H1 (cell line): Measurements from ENCODE around the gene STT3A. TPM values are rescaled to one million over a fixed set of nuclear protein-coding genes. Genes with fewer than 3 reads are reported as not detected.

Experiments used
- CTCF ChIA-PET: fragments of 300-600 bp; sonication (Branson Sonifier 250); formaldehyde crosslinking; loops from one replicate; lab custom pipeline; 2021; ENCODE audit not compliant: partially characterized antibody; lab: Charles Lee
- POLR2A ChIA-PET: fragments of 300-600 bp; sonication (Branson Sonifier 250); formaldehyde crosslinking; loops from one replicate; lab custom pipeline; 2021; ENCODE audit warnings: inconsistent platforms; ENCODE audit not compliant: partially characterized antibody; lab: Charles Lee
- DNase-seq, 2 experiments: peaks; one replicate each; pipeline versions ENCODE4 v3.0.0 to v3.0.0-alpha.2; 2010 to 2022; ENCODE audit warnings: low spot score in 2 of 2, low read depth in 1 of 2, mixed read lengths in 1 of 2
- FAIRE-seq: peaks from 2 replicates; lab custom pipeline; 2011; peaks lifted over from hg19 to GRCh38; lab: Jason Lieb, UNC
- H2AFZ ChIP-seq: 2 replicates; pipeline ENCODE4 v1.8.1; 2012; ENCODE audit warnings: low read length, inconsistent platforms
- H2AK5ac ChIP-seq: 2 replicates; pipeline ENCODE4 v1.6.1; 2013; ENCODE audit warnings: low read depth, low read length
- H2BK120ac ChIP-seq: replicated peaks from 2 replicates; pipeline ENCODE3; 2013; ENCODE audit warnings: low read depth, low read length, inconsistent platforms
- H2BK12ac ChIP-seq: 2 replicates; pipeline ENCODE4 v1.6.1; 2013; ENCODE audit warnings: low read depth, low read length
- H2BK15ac ChIP-seq: 2 replicates; pipeline ENCODE4 v1.6.1; 2013; ENCODE audit warnings: low read length
- H2BK20ac ChIP-seq: 2 replicates; pipeline ENCODE4 v1.6.1; 2013; ENCODE audit warnings: low read length
- H2BK5ac ChIP-seq: 2 replicates; pipeline ENCODE4 v1.6.1; 2013; ENCODE audit warnings: low read depth, low read length
- H3K14ac ChIP-seq: 2 replicates; pipeline ENCODE4 v1.6.1; 2013; ENCODE audit warnings: inconsistent platforms; ENCODE audit not compliant: insufficient read length
- H3K18ac ChIP-seq: 2 replicates; pipeline ENCODE4 v1.6.1; 2013; ENCODE audit warnings: low read length; ENCODE audit errors: extremely low read depth
- H3K23ac ChIP-seq: 2 replicates; pipeline ENCODE4 v1.6.1; 2013; ENCODE audit warnings: inconsistent platforms; ENCODE audit not compliant: insufficient read length
- H3K23me2 ChIP-seq: 2 replicates; pipeline ENCODE4 v1.6.1; 2013; ENCODE audit warnings: low read depth, low read length
- H3K27ac ChIP-seq: 2 replicates; pipeline ENCODE4 v1.6.1; 2011; ENCODE audit warnings: low read depth, low read length, inconsistent platforms
- H3K27me3 ChIP-seq, 4 experiments: replicated peaks in 1 of 4; 1 replicate in 1 of 4; 2 replicates in 3 of 4; pipeline versions ENCODE4 v1.6.1 to v1.8.1; 2011 to 2013; ENCODE audit warnings: low read length in 3 of 4, mild to moderate bottlenecking in 3 of 4, inconsistent platforms in 2 of 4, mixed read lengths in 2 of 4, moderate library complexity in 1 of 4; ENCODE audit not compliant: control insufficient read depth in 3 of 4, insufficient read depth in 3 of 4; ENCODE audit errors: extremely low read depth in 1 of 4
- H3K36me3 ChIP-seq, 4 experiments: 2 replicates each; pipeline versions ENCODE4 v1.6.1 to v1.8.1; 2011 to 2013; ENCODE audit warnings: mild to moderate bottlenecking in 4 of 4, low read length in 3 of 4, moderate library complexity in 2 of 4, control low read depth in 1 of 4, inconsistent platforms in 1 of 4; ENCODE audit not compliant: insufficient read depth in 4 of 4, control insufficient read depth in 2 of 4
- H3K4ac ChIP-seq: replicated peaks from 2 replicates; pipeline ENCODE3; 2013; ENCODE audit warnings: low read length, low read depth, mixed read lengths, inconsistent platforms; ENCODE audit not compliant: insufficient read length
- H3K4me1 ChIP-seq, 4 experiments: replicated peaks in 1 of 4; 1 replicate in 1 of 4; 2 replicates in 3 of 4; pipeline versions ENCODE4 v1.6.1 to v1.8.1; 2011 to 2013; ENCODE audit warnings: low read length in 3 of 4, inconsistent platforms in 2 of 4, mixed read lengths in 1 of 4; ENCODE audit not compliant: insufficient read depth in 4 of 4, control insufficient read depth in 3 of 4
- H3K4me2 ChIP-seq, 2 experiments: 2 replicates each; pipeline versions ENCODE4 v1.6.1 to v1.8.1; 2011 to 2013; ENCODE audit warnings: low read depth in 2 of 2, low read length in 2 of 2, control low read depth in 1 of 2, inconsistent platforms in 1 of 2, mild to moderate bottlenecking in 1 of 2; ENCODE audit not compliant: insufficient read depth in 1 of 2
- H3K4me3 ChIP-seq, 4 experiments: fragments of 200-600, 300-600 bp in 1 of 4; sonication (generic), shearing (Covaris generic), sonication (Bioruptor Twin) in 1 of 4; 2 replicates each; pipeline versions ENCODE4 v1.5.1 to v1.8.1; 2011 to 2016; ENCODE audit warnings: low read length in 4 of 4, low read depth in 3 of 4, control low read depth in 2 of 4, inconsistent platforms in 2 of 4, mild to moderate bottlenecking in 2 of 4, mixed read lengths in 1 of 4, moderate library complexity in 1 of 4; ENCODE audit not compliant: insufficient read depth in 2 of 4; ENCODE audit errors: extremely low read depth in 1 of 4
- H3K56ac ChIP-seq: replicated peaks from 2 replicates; pipeline ENCODE3; 2013; ENCODE audit warnings: low read depth, mild to moderate bottlenecking, mixed read lengths, low read length, inconsistent platforms; ENCODE audit not compliant: insufficient read length
- H3K79me1 ChIP-seq: 2 replicates; pipeline ENCODE4 v1.6.1; 2013; ENCODE audit warnings: low read depth, low read length, control low read depth
- H3K79me2 ChIP-seq, 2 experiments: 2 replicates each; pipeline versions ENCODE4 v1.6.1 to v1.8.1; 2012 to 2013; ENCODE audit warnings: low read length in 2 of 2, mild to moderate bottlenecking in 2 of 2, inconsistent platforms in 1 of 2; ENCODE audit not compliant: insufficient read depth in 2 of 2, control insufficient read depth in 1 of 2
- H3K9ac ChIP-seq, 4 experiments: replicated peaks in 1 of 4; 1 replicate in 1 of 4; 2 replicates in 3 of 4; pipeline versions ENCODE4 v1.6.1 to v1.8.1; 2011 to 2013; ENCODE audit warnings: low read depth in 3 of 4, low read length in 3 of 4, control low read depth in 2 of 4, mild to moderate bottlenecking in 2 of 4, moderate library complexity in 2 of 4, inconsistent platforms in 1 of 4; ENCODE audit errors: extremely low read depth in 1 of 4
- H3K9me3 ChIP-seq, 2 experiments: 2 replicates each; pipeline versions ENCODE4 v1.6.1 to v1.8.1; 2012 to 2013; ENCODE audit warnings: mild to moderate bottlenecking in 2 of 2, moderate library complexity in 2 of 2, control low read depth in 1 of 2, inconsistent platforms in 1 of 2, low read depth in 1 of 2, low read length in 1 of 2, mixed read lengths in 1 of 2; ENCODE audit not compliant: insufficient read depth in 2 of 2
- H4K20me1 ChIP-seq, 2 experiments: replicated peaks in 1 of 2; 2 replicates each; pipeline versions ENCODE3 to v1.8.1; 2011 to 2013; ENCODE audit warnings: inconsistent platforms in 2 of 2, low read length in 2 of 2, mild to moderate bottlenecking in 1 of 2; ENCODE audit not compliant: insufficient read depth in 2 of 2, control insufficient read depth in 1 of 2
- H4K5ac ChIP-seq: 2 replicates; pipeline ENCODE4 v1.6.1; 2013; ENCODE audit warnings: low read length, low read depth, mixed read lengths, inconsistent platforms; ENCODE audit not compliant: insufficient read length
- H4K8ac ChIP-seq: 2 replicates; pipeline ENCODE4 v1.8.0; 2013; ENCODE audit warnings: mild to moderate bottlenecking, moderate library complexity, low read length, inconsistent platforms; ENCODE audit not compliant: insufficient read depth; ENCODE audit errors: extremely low read depth
- H4K91ac ChIP-seq: replicated peaks from 2 replicates; pipeline ENCODE3; 2013; ENCODE audit warnings: low read length, mixed read lengths, inconsistent platforms; ENCODE audit not compliant: insufficient read length
- CHD2 ChIP-seq: IDR thresholded peaks from 2 replicates; pipeline ENCODE4 v1.6.1; 2012; ENCODE audit warnings: low read length, improper control_type of control experiment
- GTF2F1 ChIP-seq: IDR thresholded peaks from 2 replicates; pipeline ENCODE4 v1.6.1; 2012; ENCODE audit warnings: low read depth, low read length, improper control_type of control experiment, borderline replicate concordance
- RFX5 ChIP-seq: IDR thresholded peaks from 2 replicates; pipeline ENCODE4 v1.6.1; 2011; ENCODE audit warnings: low read depth, low read length, improper control_type of control experiment, borderline replicate concordance
- SIRT6 ChIP-seq: IDR thresholded peaks from one replicate; pipeline ENCODE4 v1.7.1; 2012; ENCODE audit warnings: low read length, inconsistent platforms
- TCF12 ChIP-seq: IDR thresholded peaks from 2 replicates; pipeline ENCODE4 v1.6.1; 2011; ENCODE audit warnings: low read depth, mild to moderate bottlenecking, low read length
- WGBS, 2 experiments: shearing (Covaris generic) in 1 of 2; methylation state at CpG; one replicate each; pipeline versions ENCODE4 v1.1.6 to v1.1.7; 2013 to 2015; ENCODE audit warnings: low lambda C conversion rate in 2 of 2, mixed read lengths in 2 of 2, inconsistent platforms in 1 of 2, low coverage in 1 of 2, missing lambda C conversion rate in 1 of 2; ENCODE audit not compliant: insufficient replicate concordance in 2 of 2, insufficient coverage in 1 of 2, insufficient read length in 1 of 2; ENCODE audit errors: extremely low coverage in 1 of 2, missing lambda C conversion rate in 1 of 2; 5-methylcytosine and 5-hydroxymethylcytosine counted together
- polyA plus RNA-seq, 7 experiments: library from polyadenylated mRNA; depleted of rRNA in 3 of 7; stranded (reverse) in 5 of 7; unstranded in 2 of 7; fragments of >200 nt in 5 of 7; fragments of 200-250 nt in 2 of 7; gene quantifications; 1 replicate in 5 of 7; 2 replicates in 1 of 7; 4 replicates in 1 of 7; pipeline versions ENCODE4 v1.2.1 to v1.2.3, GENCODE V29; 2011 to 2013; ENCODE audit warnings: missing spikeins in 2 of 7, mixed read lengths in 2 of 7
- total RNA-seq: library from RNA; stranded (reverse); fragmentation: NEBNext Ultra II Directional; extraction: Animal tissue kit (Norgen Biotek cat#: 25700); gene quantifications from 2 replicates; pipeline ENCODE4 v1.2.1, GENCODE V29; 2021

Gene STT3A
- total and polyA plus RNA-seq, 2 of the 8 experiments (the other 6 are each of a cell fraction or from before 2014, with no cell fraction given), result 173 to 211 TPM

DNA sequence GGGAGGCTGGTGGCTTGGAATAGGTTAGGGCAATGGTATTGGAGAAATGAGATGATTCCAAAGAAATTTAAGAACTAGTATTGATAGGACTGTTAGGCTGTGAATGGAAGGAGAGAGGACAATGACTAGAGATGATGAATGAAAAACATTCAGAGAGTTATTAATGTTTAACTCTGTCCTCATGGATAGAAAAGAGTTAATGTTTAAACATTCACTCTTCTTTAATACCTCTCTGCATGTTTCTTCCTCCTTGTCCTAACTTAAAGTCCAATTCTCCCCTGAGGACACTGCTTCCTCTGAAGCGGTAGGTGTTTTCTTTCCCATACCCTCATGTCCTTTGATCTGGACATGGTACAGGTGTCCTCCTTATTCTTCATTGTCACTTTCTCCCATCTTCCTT is 45.7 kb downstream of the STT3A start:
- H2AK5ac ChIP-seq, result no peak overlapping the region
- DNase-seq, result no peak
- H3K27ac ChIP-seq, result no peak overlapping the region
- no peak overlapping the region for H3K14ac ChIP-seq
- no peak for FAIRE-seq
- POLR2A ChIA-PET, result interaction anchor here (1.0 kb wide), 1 partner anchor 14 kb away, joined by 5 read pairs; the partner anchor contains the start of gene CHEK1
- TF ChIP-seq RFX5, result no peak
- no peak for TF ChIP-seq SIRT6
- no peak for TF ChIP-seq TCF12
- TF ChIP-seq GTF2F1, result no peak
- TF ChIP-seq CHD2, result no peak
- H3K18ac ChIP-seq, result no peak overlapping the region
- H3K23me2 ChIP-seq, result no peaks in the 10 kb centered on the region
- H3K4me2 ChIP-seq, result no peak overlapping the region
- no peak overlapping the region for H2BK120ac ChIP-seq
- CTCF ChIA-PET, result interaction anchor here (1.5 kb wide), 1 partner anchor 13 kb away, joined by 4 read pairs; no protein-coding TSS in a partner anchor
- no peak overlapping the region for H3K9ac ChIP-seq
- H3K56ac ChIP-seq, result no peak overlapping the region
- whole genome bisulfite sequencing, 2 experiments, result 96% methylated on average over 1 of the region's 1 CpG; no CpG with 5 or more reads in 1 of the 2 experiments
- H4K20me1 ChIP-seq, result peaks cover 1 to 3% of the 10 kb centered on the region in 2 experiments
- no peak overlapping the region for H2BK12ac ChIP-seq
- H4K8ac ChIP-seq, result no peak overlapping the region
- no peak overlapping the region for H2BK5ac ChIP-seq
- no peaks in the 10 kb centered on the region for H3K79me2 ChIP-seq
- H3K27me3 ChIP-seq, result no peaks in the 10 kb centered on the region
- H2AFZ ChIP-seq, result no peak overlapping the region
- no peak overlapping the region for H4K91ac ChIP-seq
- H3K23ac ChIP-seq, result no peak overlapping the region
- no peaks in the 10 kb centered on the region for H3K79me1 ChIP-seq
- H3K4ac ChIP-seq, result no peak overlapping the region
- no peaks in the 10 kb centered on the region for H3K4me1 ChIP-seq
- H3K36me3 ChIP-seq, result peaks cover 18 to 89% (median 65%) of the 10 kb centered on the region in 4 experiments
- H3K9me3 ChIP-seq, result no peaks in the 10 kb centered on the region
- no peak overlapping the region for H2BK15ac ChIP-seq
- H2BK20ac ChIP-seq, result no peak overlapping the region
- no peak overlapping the region for H3K4me3 ChIP-seq
- no peak overlapping the region for H4K5ac ChIP-seq
